Coronary artery (tissue), 2 donors: ENCODE measurements around the gene UBE3B.

Experiments
- DNase-seq: peaks from one replicate; pipeline ENCODE4 v3.0.0-alpha.2; 2017; ENCODE audit warnings: low spot score
- H3K27ac ChIP-seq, 2 donors: fragments of 200-600 bp; sonication (generic); one replicate each; pipeline ENCODE4 v1.5.1; 2016 to 2019
- H3K4me3 ChIP-seq: fragments of 200-600 bp; sonication (generic); 2 replicates; pipeline ENCODE4 v1.5.1; 2016; ENCODE audit warnings: mild to moderate bottlenecking, moderate library complexity
- TF ChIP-seq, protein P1 (sequence below): fragments of 200-600 bp; sonication (generic); IDR thresholded peaks from one replicate; pipeline ENCODE4 v1.5.1; 2019; ENCODE audit warnings: antibody characterized with exemption

The UBE3B gene

DNA sequence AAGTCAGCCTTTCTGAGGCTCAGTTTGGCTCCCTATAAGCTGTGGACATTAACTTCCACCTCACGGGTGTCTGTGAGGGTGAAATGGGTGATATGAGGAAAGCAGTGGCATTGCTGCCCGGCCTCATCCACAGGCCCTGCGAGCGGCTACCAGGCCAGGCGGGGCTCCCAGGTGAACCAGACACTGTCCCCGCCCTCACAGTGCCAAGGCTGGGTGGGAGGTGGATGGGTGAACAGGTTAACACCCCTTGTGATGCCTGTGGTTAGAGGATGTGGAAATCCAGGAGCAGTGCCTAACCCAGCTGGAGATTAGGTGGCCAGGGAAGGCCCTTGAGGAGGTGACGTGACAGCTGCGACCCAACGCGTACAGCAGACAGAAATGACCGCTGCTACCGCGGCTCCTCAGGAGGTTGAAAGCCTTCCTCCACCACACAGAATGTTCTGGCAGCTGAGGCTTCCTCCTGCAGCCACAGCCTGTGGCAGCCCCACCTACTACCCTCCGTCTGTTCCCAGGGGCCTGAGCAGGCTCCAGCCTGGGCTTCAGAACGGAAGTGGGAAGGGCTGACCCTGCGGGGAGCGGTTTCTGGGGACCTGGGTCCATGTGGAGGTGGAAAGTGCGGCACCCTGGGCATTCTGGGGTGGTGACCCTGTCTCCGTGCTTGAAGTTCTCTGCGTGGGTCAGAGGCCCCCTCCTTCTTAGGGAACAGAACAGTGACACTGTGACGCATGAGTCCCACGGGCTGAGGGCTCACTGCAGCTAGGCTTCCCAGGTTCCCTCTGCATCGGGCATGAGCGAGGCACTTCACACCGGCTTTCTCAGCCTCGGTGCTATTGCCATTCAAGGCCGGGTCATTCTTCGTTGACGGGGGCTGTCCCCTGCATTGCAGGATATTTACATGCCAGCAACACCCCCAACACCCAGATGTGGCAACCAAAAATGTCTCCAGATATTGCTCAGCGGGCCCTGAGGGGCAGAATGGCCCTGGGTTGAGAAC, 86.2 kb downstream of the UBE3B start:
- TF ChIP-seq, protein P1, sequence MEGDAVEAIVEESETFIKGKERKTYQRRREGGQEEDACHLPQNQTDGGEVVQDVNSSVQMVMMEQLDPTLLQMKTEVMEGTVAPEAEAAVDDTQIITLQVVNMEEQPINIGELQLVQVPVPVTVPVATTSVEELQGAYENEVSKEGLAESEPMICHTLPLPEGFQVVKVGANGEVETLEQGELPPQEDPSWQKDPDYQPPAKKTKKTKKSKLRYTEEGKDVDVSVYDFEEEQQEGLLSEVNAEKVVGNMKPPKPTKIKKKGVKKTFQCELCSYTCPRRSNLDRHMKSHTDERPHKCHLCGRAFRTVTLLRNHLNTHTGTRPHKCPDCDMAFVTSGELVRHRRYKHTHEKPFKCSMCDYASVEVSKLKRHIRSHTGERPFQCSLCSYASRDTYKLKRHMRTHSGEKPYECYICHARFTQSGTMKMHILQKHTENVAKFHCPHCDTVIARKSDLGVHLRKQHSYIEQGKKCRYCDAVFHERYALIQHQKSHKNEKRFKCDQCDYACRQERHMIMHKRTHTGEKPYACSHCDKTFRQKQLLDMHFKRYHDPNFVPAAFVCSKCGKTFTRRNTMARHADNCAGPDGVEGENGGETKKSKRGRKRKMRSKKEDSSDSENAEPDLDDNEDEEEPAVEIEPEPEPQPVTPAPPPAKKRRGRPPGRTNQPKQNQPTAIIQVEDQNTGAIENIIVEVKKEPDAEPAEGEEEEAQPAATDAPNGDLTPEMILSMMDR = no peak
- H3K4me3 ChIP-seq = no peak overlapping the region
- no peak overlapping the region for H3K27ac ChIP-seq
- no peak for DNase-seq

DNA sequence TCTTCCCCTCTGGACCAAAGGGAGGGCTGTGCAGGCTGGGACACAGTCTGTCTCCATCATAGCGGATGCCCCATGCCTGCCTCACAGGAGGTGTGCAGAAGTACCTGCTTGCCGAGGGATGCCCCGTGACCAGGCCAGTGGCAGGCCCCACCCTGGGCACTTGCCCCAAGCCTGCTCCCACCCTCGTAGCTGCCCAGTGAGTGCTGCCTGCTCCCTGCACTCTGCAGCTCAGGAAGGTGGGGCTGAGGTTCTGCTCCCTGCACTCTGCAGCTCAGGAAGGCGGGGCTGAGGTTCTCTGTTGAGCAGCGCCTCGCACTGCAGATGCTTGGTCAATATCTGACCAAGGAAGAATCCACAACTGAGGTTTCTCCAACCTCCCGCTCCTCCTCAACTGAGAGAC, 89.0 kb downstream of the UBE3B start:
- TF ChIP-seq, protein P1 = no peak
- Histone ChIP-seq H3K27ac (no peak overlapping the region), H3K4me3 (no peak overlapping the region)
- DNase-seq = no peak

DNA sequence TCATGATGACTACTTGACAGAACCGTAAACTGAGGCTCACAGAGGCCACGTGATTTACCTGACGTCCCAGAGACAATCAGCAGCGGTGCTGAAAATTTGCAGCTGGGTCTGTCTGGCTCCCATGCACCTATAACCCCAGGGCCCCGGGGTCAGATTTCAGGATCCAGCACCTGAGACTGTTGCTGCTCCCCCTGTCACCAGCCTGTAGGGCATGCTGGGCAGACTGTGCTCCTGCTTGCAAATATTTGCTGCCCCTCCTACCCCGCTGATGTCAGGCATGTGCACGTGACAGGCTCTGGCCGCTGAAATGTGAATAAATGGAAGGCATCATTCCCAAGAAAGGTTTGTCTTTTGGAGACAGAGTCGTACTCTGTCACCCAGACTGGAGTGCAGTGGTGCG, 89.9 kb downstream of the UBE3B start:
- TF ChIP-seq, protein P1 = no peak
- Histone ChIP-seq H3K27ac (no peak overlapping the region), H3K4me3 (no peak overlapping the region)
- DNase-seq = no peak

DNA sequence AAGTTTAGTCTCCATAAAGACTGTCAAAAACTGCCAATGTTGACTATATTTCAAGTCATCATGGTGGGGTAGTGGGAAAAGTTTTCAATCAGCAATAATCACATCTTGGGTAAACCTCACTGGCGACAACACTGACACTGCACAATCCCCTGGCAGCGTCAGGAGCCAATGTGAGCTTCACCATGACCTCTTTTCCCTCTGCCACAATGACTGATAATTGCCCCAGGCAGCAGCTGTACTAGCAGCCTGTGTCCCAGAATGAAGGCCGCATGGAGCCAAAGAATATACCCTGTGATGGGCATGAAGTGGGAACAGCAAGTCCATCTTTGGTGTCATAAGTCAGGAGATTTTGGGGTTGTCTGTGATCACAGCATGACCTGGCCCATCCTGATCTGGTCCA, 90.5 kb downstream of the UBE3B start:
- DNase-seq = no peak
- Histone ChIP-seq H3K27ac (no peak overlapping the region), H3K4me3 (no peak overlapping the region)
- TF ChIP-seq, protein P1 = no peak

DNA sequence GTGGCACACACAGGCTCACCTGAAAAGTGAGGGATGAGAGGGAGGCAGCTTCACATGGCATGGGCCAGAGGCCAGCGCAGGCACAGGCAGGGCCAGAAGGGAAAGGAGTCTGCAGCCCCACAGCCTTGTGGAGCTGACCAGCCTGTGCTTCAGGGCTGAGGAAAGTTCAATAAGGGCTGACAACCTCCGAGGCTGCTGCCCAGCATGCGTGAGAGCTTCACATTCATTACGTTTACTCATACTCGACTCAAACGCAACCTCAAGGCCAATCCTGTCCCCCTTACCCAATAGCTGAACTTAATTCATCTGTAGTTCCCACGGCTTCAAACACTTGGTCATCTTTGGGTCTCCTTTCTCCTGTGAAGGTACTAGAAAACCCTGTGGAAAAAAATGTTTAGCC, 91.1 kb downstream of the UBE3B start:
- DNase-seq = no peak
- TF ChIP-seq, protein P1 = no peak
- H3K27ac ChIP-seq = no peak overlapping the region
- H3K4me3 ChIP-seq = no peak overlapping the region

DNA sequence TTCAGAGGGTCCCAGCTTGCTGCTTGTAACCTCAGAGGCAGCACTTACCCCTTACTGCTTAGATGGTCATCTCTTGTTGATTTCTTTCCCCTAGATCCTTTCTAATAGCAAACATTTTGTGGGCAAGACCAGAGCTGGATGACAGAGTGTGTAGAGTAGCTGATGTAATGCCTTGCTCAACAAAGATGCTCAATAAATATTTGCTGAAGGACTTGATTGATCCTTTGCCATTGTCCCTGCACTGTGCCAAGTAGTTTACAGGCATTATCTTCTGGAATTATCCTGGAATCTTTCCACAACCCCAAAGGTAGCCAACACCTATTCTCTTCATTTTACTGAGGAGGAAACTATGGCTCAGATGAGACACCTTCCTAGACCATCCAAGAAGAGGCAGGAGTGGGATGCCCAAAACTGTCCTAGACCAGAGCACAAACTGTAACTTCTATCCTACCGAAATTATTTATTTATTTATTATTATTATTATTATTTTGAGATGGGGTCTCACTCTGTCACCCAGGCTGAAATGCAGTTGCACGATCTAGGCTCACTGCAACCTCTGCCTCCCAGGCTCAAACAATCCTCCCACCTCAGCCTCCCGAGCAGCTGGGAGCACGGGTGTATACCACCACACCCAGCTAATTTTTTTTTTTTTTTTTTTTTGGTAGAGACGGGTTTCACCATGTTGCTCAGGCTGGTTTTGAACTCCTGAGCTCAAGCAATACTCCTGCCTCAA, 94.5 kb downstream of the UBE3B start:
- no peak overlapping the region for H3K4me3 ChIP-seq
- DNase-seq = no peak
- TF ChIP-seq, protein P1 = no peak
- no peak overlapping the region for H3K27ac ChIP-seq

DNA sequence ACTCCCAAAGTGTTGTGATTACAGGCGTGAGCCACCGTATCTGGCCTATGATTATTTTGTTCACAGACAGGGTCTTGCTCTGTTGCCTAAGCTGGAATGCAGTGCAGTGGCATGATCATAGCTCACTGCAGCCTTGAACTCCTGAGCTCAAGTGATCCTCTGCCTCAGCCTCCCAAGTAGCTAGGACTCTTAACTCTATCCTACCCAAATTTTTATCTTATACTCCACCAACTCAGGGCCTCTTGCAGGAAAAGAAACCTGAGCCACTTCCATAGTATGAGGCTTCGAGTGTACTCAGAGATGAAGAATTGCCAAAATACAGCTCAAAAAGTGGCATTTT, 95.0 kb downstream of the UBE3B start:
- Histone ChIP-seq H3K27ac (no peak overlapping the region), H3K4me3 (peak overlapping the region; percentile 75)
- TF ChIP-seq, protein P1 = no peak
- no peak for DNase-seq
